Measurements from ENCODE around the gene ZBTB12. TPM values are rescaled to one million over a fixed set of nuclear protein-coding genes. Genes with fewer than 3 reads are reported as not detected.

ZBTB12 gene
- total RNA-seq, 3 donors from 2014 or later: 2.3 to 6.2 (median 3.4) TPM

DNA sequence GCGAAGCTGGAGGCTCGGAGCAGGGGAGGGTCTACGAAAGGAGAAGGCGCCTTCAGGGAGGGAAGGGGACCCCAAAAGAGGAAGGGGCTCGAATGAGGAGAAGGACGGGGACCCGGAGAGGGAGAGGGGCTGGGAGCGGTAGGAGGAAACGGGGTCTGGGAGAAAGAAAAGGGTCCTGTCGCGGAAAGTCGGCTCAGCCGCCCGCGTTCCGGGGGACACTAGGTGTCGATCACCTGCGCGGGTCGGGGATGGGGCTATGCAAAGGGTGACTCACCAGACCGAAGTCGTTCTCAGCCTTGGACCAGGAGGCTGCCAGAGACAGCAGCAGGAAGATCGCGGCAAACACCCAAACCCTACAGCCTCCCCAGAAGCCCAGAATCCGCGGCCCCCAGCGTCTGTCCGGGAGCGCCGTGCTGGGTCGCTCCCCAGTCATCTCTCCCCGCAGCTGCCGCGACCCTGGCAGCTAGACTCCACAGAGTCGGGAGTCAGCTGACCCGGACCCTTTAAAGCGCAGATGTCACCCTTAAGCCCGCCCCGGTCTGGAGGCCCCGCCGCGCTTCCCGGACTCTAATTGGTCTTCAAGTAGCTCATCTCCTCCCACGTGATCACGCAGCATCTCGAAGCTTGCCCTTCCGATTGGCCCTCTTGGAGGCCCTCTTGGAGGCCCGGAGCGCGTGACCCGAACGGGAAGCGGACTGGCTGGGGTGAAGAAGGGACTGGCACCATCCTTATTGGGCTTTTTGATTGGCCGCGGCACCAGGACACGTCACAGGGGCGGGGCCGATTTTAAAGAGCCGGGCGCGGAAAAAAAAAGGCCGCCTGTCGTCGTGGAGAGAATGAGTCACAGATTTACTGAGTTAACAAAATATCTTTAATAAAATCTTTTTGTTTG is 39.3 kb downstream of the ZBTB12 start, which contains the start of gene NEU1:
Gene NEU1 (minus strand): TSS at position 478 of the 892 bp plus-strand sequence. CDS start 45 bp downstream, at position 433.
- ATAC-seq: peak; percentile 97
- peak; percentile 98 to 100 (median 99) for DNase-seq
- Histone ChIP-seq H3K4me3 (peak within 1 kb of the TSS; percentile 43), H3K9me3 (no peaks in the 10 kb centered on the region), H3K4me1 (ENCODE audit: low read depth) (peaks cover 4% of the 10 kb centered on the region), H3K36me3 (ENCODE audit: low read depth) (no peaks in the 10 kb centered on the region)
- no peak for TF ChIP-seq CTCF (IDR thresholded peaks at IDR 0.05)
- intact Hi-C loops (cut with DNase I, micrococcal nuclease): loop anchor here in 1 of 2 donors (10.0 kb wide), 1 partner anchor 178 kb away; the partner anchor contains the start of gene LY6G5C

GRCh38 chr6:31861919-31862343 is 40.0 kb downstream of the ZBTB12 start:
- no peaks in the 10 kb centered on the region for H3K36me3 ChIP-seq (ENCODE audit: low read depth)
- TF ChIP-seq CTCF (IDR thresholded peaks at IDR 0.05): no peak
- DNase-seq (no peak), ATAC-seq (no peak)
- H3K4me1 ChIP-seq (ENCODE audit: low read depth): peaks cover 4% of the 10 kb centered on the region
- intact Hi-C loops (cut with DNase I, micrococcal nuclease): loop anchor here in 1 of 2 donors (10.0 kb wide), 1 partner anchor 177 kb away; the partner anchor contains the start of gene LY6G5C
- peak overlapping the region; percentile 43 for H3K4me3 ChIP-seq
- H3K9me3 ChIP-seq: no peaks in the 10 kb centered on the region

GRCh38 chr6:31861150-31861549 is 40.7 kb downstream of the ZBTB12 start:
- Histone ChIP-seq H3K4me3 (no peak overlapping the region), H3K36me3 (ENCODE audit: low read depth) (no peaks in the 10 kb centered on the region)

GRCh38 chr6:31860349-31860748 is 41.5 kb downstream of the ZBTB12 start:
- Histone ChIP-seq H3K4me3 (no peak overlapping the region), H3K4me1 (ENCODE audit: low read depth) (peaks cover 4% of the 10 kb centered on the region), H3K36me3 (ENCODE audit: low read depth) (no peaks in the 10 kb centered on the region), H3K9me3 (no peaks in the 10 kb centered on the region)
- ATAC-seq (no peak), DNase-seq (no peak)
- TF ChIP-seq CTCF (IDR thresholded peaks at IDR 0.05): no peak
- intact Hi-C loops (cut with DNase I, micrococcal nuclease): loop anchor here in 1 of 2 donors (10.0 kb wide), 1 partner anchor 176 kb away; the partner anchor contains the start of gene LY6G5C

More at GRCh38 chr6:31861150-31861549, 40.7 kb downstream of the ZBTB12 start:
- DNase-seq: no peak
- peaks cover 4% of the 10 kb centered on the region for H3K4me1 ChIP-seq (ENCODE audit: low read depth)
- TF ChIP-seq CTCF (IDR thresholded peaks at IDR 0.05): no peak
- no peak for ATAC-seq
- intact Hi-C loops (cut with DNase I, micrococcal nuclease): loop anchor here in 1 of 2 donors (10.0 kb wide), 1 partner anchor 176 kb away; the partner anchor contains the start of gene LY6G5C
- H3K9me3 ChIP-seq: no peaks in the 10 kb centered on the region

DNA sequence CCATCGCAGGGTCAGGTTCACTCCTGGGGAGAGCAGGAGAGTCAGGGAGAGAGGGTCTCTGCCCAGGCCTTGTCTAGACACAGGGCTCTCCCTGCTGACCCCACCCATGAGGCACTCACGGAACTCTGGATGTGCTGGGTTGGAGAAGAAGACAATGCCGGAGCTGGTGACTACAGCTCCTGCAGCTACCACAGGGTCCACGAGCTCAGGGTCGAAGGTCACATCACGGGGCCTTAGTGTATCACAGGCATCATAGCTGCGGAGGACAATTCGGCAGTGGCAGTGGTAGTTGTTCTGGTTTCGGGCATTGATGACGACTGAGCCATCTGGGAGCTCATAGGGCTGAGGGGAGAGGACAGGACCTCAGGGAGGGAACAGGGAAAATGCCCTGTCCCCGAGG is 42.0 kb downstream of the ZBTB12 start:
- H3K36me3 ChIP-seq (ENCODE audit: low read depth): no peaks in the 10 kb centered on the region
- peaks cover 4% of the 10 kb centered on the region for H3K4me1 ChIP-seq (ENCODE audit: low read depth)
- TF ChIP-seq CTCF (IDR thresholded peaks at IDR 0.05): no peak
- H3K4me3 ChIP-seq: no peak overlapping the region
- DNase-seq (no peak), ATAC-seq (no peak)
- H3K9me3 ChIP-seq: no peaks in the 10 kb centered on the region
- intact Hi-C loops (cut with DNase I, micrococcal nuclease): loop anchor here in 1 of 2 donors (10.0 kb wide), 1 partner anchor 175 kb away; the partner anchor contains the start of gene LY6G5C

Measured in mucosa of descending colon (tissue), 3 donors.